A549 (cell line): ENCODE results near the gene ZNF385B.

Source experiments
- CHD2 ChIP-seq: fragments of 150-350 bp; IDR thresholded peaks from 2 replicates; pipeline ENCODE4 v1.6.1; 2014; ENCODE audit warnings: low read length; ENCODE audit not compliant: partially characterized antibody
- ESRRA ChIP-seq: fragments of 150-350 bp; IDR thresholded peaks from 2 replicates; pipeline ENCODE4 v1.6.1; 2014; ENCODE audit warnings: mild to moderate bottlenecking, low read length, borderline replicate concordance

DNA sequence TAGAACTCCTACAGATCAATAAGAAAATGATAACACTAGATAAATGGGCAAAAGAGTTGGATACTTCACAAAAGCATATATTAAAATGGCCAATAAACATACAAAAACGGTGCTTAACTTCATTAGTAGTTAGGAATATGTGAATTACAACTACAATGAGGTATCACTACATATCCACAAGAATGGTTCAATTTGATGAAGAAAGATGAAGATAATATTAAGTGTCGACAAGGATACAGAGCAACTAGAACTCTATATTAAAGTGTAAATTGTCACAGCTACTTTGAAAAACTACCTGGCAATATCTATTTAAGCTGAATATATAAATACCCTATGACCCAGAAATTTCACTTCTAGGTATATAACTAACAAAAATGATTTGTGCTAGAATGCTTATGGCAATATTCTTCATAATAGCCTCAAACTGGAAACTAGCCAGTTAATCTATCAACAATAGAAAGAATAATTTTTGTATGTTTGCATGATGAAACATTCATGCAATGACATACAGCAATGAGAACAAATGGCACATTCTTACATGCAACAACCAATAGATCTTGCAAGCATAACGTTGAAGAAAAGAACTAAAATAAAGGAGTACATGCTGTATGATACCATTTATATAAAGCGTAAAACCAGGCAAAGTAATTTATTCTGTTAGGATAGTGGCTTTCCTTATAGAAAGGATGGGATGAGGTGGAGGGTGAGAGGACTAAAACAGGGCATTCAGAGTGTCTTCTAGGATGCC is 306.6 kb downstream of the ZNF385B start:
- TF ChIP-seq ESRRA: no peak
- no peak for TF ChIP-seq CHD2
